ENCODE data around the gene ATRN. TPM values are rescaled to one million over a fixed set of nuclear protein-coding genes. Genes with fewer than 3 reads are reported as not detected.
"Not testable (repeated sequence)": the region's sequence is repeated elsewhere in the genome, so short reads cannot be mapped to it uniquely, and the experiment has no call there.

Gene ATRN
- total RNA-seq, 2 donors from 2014 or later: 15.7 to 16.5 TPM

GRCh38 chr20:3615171-3615840 lies 144.5 kb downstream of the ATRN start:
- not testable (repeated sequence) for H3K9me3 Mint-ChIP-seq; H3K36me3 Mint-ChIP-seq; H3K27ac Mint-ChIP-seq; H3K4me1 Mint-ChIP-seq (ENCODE audit: low read depth in 2 of 2); H3K4me3 Mint-ChIP-seq; DNase-seq (ENCODE audit: low spot score); H3K27me3 Mint-ChIP-seq; ATAC-seq

- DNase-seq (ENCODE audit: low spot score): no peak
- no peak overlapping the region for H3K4me3 Mint-ChIP-seq
- no peaks in the 10 kb centered on the region for H3K27me3 Mint-ChIP-seq
Measured at GRCh38 chr20:3616250-3616649, 145.4 kb downstream of the ATRN start.

GRCh38 chr20:3621111-3621510 lies 150.3 kb downstream of the ATRN start:
- H3K27me3 Mint-ChIP-seq: no peaks in the 10 kb centered on the region
- DNase-seq (ENCODE audit: low spot score): no peak
- no peak overlapping the region for H3K4me3 Mint-ChIP-seq
- H3K27ac Mint-ChIP-seq: no peak overlapping the region
- H3K9me3 Mint-ChIP-seq: no peaks in the 10 kb centered on the region
- ATAC-seq: no peak
- H3K36me3 Mint-ChIP-seq: no peaks in the 10 kb centered on the region
- no peaks in the 10 kb centered on the region for H3K4me1 Mint-ChIP-seq (ENCODE audit: low read depth in 2 of 2)

More at GRCh38 chr20:3616250-3616649, 145.4 kb downstream of the ATRN start:
- peak in 1 of 2 donors; percentile 33 for ATAC-seq
- Mint-ChIP-seq H3K36me3 (no peaks in the 10 kb centered on the region), H3K27ac (no peak overlapping the region), H3K9me3 (no peaks in the 10 kb centered on the region), H3K4me1 (ENCODE audit: low read depth in 2 of 2) (no peaks in the 10 kb centered on the region)

GRCh38 chr20:3622406-3622805 lies 151.6 kb downstream of the ATRN start:
- Mint-ChIP-seq H3K4me3 (no peak overlapping the region), H3K9me3 (no peaks in the 10 kb centered on the region), H3K27me3 (no peaks in the 10 kb centered on the region), H3K36me3 (peaks cover 5% of the 10 kb centered on the region), H3K27ac (no peak overlapping the region), H3K4me1 (ENCODE audit: low read depth in 2 of 2) (no peaks in the 10 kb centered on the region)
- DNase-seq (ENCODE audit: low spot score): no peak
- no peak for ATAC-seq

- Mint-ChIP-seq H3K9me3 (no peaks in the 10 kb centered on the region), H3K27ac (no peak overlapping the region)
- DNase-seq (ENCODE audit: low spot score): no peak
Measured at GRCh38 chr20:3627476-3627875, 156.7 kb downstream of the ATRN start.

GRCh38 chr20:3628502-3629314 lies 157.9 kb downstream of the ATRN start:
- Mint-ChIP-seq H3K27me3 (no peaks in the 10 kb centered on the region), H3K27ac (no peak overlapping the region), H3K36me3 (peaks cover 12% of the 10 kb centered on the region), H3K4me1 (ENCODE audit: low read depth in 2 of 2) (no peaks in the 10 kb centered on the region), H3K4me3 (no peak overlapping the region), H3K9me3 (no peaks in the 10 kb centered on the region)
- ATAC-seq (no peak), DNase-seq (ENCODE audit: low spot score) (no peak)

More at GRCh38 chr20:3627476-3627875, 156.7 kb downstream of the ATRN start:
- Mint-ChIP-seq H3K4me1 (ENCODE audit: low read depth in 2 of 2) (no peaks in the 10 kb centered on the region), H3K27me3 (no peaks in the 10 kb centered on the region), H3K4me3 (no peak overlapping the region), H3K36me3 (peaks cover 12% of the 10 kb centered on the region)
- ATAC-seq: no peak

GRCh38 chr20:3629893-3630292 lies 159.1 kb downstream of the ATRN start:
- no peak for DNase-seq (ENCODE audit: low spot score)
- Mint-ChIP-seq H3K9me3 (no peaks in the 10 kb centered on the region), H3K4me3 (no peak overlapping the region), H3K36me3 (peaks cover 12% of the 10 kb centered on the region), H3K4me1 (ENCODE audit: low read depth in 2 of 2) (no peaks in the 10 kb centered on the region), H3K27me3 (no peaks in the 10 kb centered on the region), H3K27ac (no peak overlapping the region)
- no peak for ATAC-seq

- ATAC-seq (peak in 1 of 2 donors; percentile 20), DNase-seq (ENCODE audit: low spot score) (no peak)
- Mint-ChIP-seq H3K27ac (no peak overlapping the region), H3K36me3 (peaks cover 12% of the 10 kb centered on the region), H3K4me1 (ENCODE audit: low read depth in 2 of 2) (no peaks in the 10 kb centered on the region), H3K27me3 (no peaks in the 10 kb centered on the region), H3K9me3 (no peaks in the 10 kb centered on the region), H3K4me3 (no peak overlapping the region)
Measured at GRCh38 chr20:3630429-3630828, 159.6 kb downstream of the ATRN start.

- H3K4me3 Mint-ChIP-seq: no peak overlapping the region
- H3K27me3 Mint-ChIP-seq: no peaks in the 10 kb centered on the region
- H3K27ac Mint-ChIP-seq: no peak overlapping the region
- peaks cover 12% of the 10 kb centered on the region for H3K36me3 Mint-ChIP-seq
- H3K9me3 Mint-ChIP-seq: no peaks in the 10 kb centered on the region
- no peak for ATAC-seq
- DNase-seq (ENCODE audit: low spot score): no peak
- no peaks in the 10 kb centered on the region for H3K4me1 Mint-ChIP-seq (ENCODE audit: low read depth in 2 of 2)
Measured at GRCh38 chr20:3631534-3631933, 160.7 kb downstream of the ATRN start.

GRCh38 chr20:3632311-3633004 lies 161.6 kb downstream of the ATRN start:
- DNase-seq (ENCODE audit: low spot score): no peak
- H3K36me3 Mint-ChIP-seq: peaks cover 6% of the 10 kb centered on the region

GRCh38 chr20:3633913-3634478 lies 163.2 kb downstream of the ATRN start:
- no peak overlapping the region for H3K27ac Mint-ChIP-seq
- DNase-seq (ENCODE audit: low spot score) (no peak), ATAC-seq (no peak)
- no peaks in the 10 kb centered on the region for H3K27me3 Mint-ChIP-seq
- H3K36me3 Mint-ChIP-seq: peaks cover 6% of the 10 kb centered on the region
- no peak overlapping the region for H3K4me3 Mint-ChIP-seq
- H3K4me1 Mint-ChIP-seq (ENCODE audit: low read depth in 2 of 2): no peaks in the 10 kb centered on the region
- no peaks in the 10 kb centered on the region for H3K9me3 Mint-ChIP-seq

More at GRCh38 chr20:3632311-3633004, 161.6 kb downstream of the ATRN start:
- ATAC-seq: no peak
- Mint-ChIP-seq H3K27ac (no peak overlapping the region), H3K4me1 (ENCODE audit: low read depth in 2 of 2) (no peaks in the 10 kb centered on the region), H3K27me3 (no peaks in the 10 kb centered on the region), H3K4me3 (no peak overlapping the region), H3K9me3 (no peaks in the 10 kb centered on the region)

- Mint-ChIP-seq H3K27me3 (no peaks in the 10 kb centered on the region), H3K4me3 (no peak overlapping the region), H3K27ac (no peak overlapping the region)
Measured at GRCh38 chr20:3635346-3635745, 164.5 kb downstream of the ATRN start.

GRCh38 chr20:3640259-3640658 lies 169.4 kb downstream of the ATRN start:
- no peak for DNase-seq (ENCODE audit: low spot score)
- no peak overlapping the region for H3K27ac Mint-ChIP-seq
- H3K36me3 Mint-ChIP-seq: peaks cover 16% of the 10 kb centered on the region
- ATAC-seq: no peak
- no peaks in the 10 kb centered on the region for H3K27me3 Mint-ChIP-seq
- H3K9me3 Mint-ChIP-seq: no peaks in the 10 kb centered on the region
- no peak overlapping the region for H3K4me3 Mint-ChIP-seq
- H3K4me1 Mint-ChIP-seq (ENCODE audit: low read depth in 2 of 2): no peaks in the 10 kb centered on the region

More at GRCh38 chr20:3635346-3635745, 164.5 kb downstream of the ATRN start:
- no peaks in the 10 kb centered on the region for H3K4me1 Mint-ChIP-seq (ENCODE audit: low read depth in 2 of 2)
- H3K36me3 Mint-ChIP-seq: peaks cover 4% of the 10 kb centered on the region
- ATAC-seq (no peak), DNase-seq (ENCODE audit: low spot score) (no peak)
- H3K9me3 Mint-ChIP-seq: no peaks in the 10 kb centered on the region
